ENCODE measurements around the gene SEMA3C. TPM values are rescaled to one million over a fixed set of nuclear protein-coding genes. Genes with fewer than 3 reads are reported as not detected.
A peak's percentile ranks its signal among the peaks of the same experiment; 100 is the strongest.

SEMA3C gene
- total RNA-seq, 1 donor from 2014 or later, result 0.26 TPM

DNA sequence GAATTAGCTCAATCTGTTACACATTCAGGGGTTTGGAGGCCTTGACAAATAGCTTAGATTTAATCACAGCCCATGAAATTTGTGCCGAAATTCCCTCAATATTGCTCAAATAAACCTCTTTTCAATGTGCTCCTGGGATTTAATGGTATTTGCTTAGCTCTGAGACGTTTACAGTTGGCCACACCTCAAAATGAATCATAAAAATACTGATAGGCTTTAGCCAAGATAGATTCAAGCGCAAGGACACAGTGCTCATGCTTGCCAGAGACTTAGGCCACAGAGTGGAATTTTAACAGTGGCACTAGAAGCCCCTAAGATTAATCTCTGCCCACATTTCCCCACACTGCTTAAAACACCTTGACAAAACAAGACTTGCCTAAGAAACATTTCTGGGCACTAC is 2.3 kb upstream of the SEMA3C start:
- H3K27ac Mint-ChIP-seq (ENCODE audit: unreplicated experiment), result no peak overlapping the region
- H3K27me3 Mint-ChIP-seq (ENCODE audit: unreplicated experiment), result peaks cover 2% of the 10 kb centered on the region
- no peaks in the 10 kb centered on the region for H3K36me3 Mint-ChIP-seq (ENCODE audit: low read depth, unreplicated experiment)
- no peak for DNase-seq (ENCODE audit: low spot score)
- H3K9me3 Mint-ChIP-seq (ENCODE audit: unreplicated experiment), result no peaks in the 10 kb centered on the region
- no peak overlapping the region for H3K4me3 Mint-ChIP-seq (ENCODE audit: unreplicated experiment)
- no peak for TF ChIP-seq CTCF (IDR thresholded peaks at IDR 0.05; ENCODE audit: unreplicated experiment)
- H3K4me1 Mint-ChIP-seq (ENCODE audit: unreplicated experiment), result peaks cover 2% of the 10 kb centered on the region

DNA sequence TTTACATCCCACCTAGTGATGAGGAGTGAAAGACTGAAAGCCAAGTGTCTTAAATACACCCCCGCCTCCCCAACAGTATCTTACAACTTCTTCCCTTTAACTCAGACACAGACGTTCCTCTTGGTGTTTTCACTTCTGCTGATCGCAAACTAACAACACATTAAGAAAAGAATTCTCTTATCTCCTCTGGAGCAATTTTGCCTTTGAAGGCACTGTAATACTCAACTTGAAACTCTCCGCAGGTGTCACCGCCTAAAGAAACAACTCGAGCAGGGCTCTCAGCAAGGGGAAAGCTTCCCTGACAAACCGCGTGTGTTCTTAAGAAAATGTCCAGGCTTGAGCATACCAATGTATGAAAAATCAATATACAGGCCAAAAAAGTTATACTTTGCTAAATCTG is 452 bp downstream of the SEMA3C start:
- peaks cover 2% of the 10 kb centered on the region for H3K4me1 Mint-ChIP-seq (ENCODE audit: unreplicated experiment)
- H3K36me3 Mint-ChIP-seq (ENCODE audit: low read depth, unreplicated experiment), result no peaks in the 10 kb centered on the region
- no peaks in the 10 kb centered on the region for H3K9me3 Mint-ChIP-seq (ENCODE audit: unreplicated experiment)
- peaks cover 2% of the 10 kb centered on the region for H3K27me3 Mint-ChIP-seq (ENCODE audit: unreplicated experiment)
- DNase-seq (ENCODE audit: low spot score), result no peak
- no peak overlapping the region for H3K27ac Mint-ChIP-seq (ENCODE audit: unreplicated experiment)
- TF ChIP-seq CTCF (IDR thresholded peaks at IDR 0.05; ENCODE audit: unreplicated experiment), result no peak
- peak overlapping the region; percentile 20 for H3K4me3 Mint-ChIP-seq (ENCODE audit: unreplicated experiment)

- no peak for TF ChIP-seq CTCF (IDR thresholded peaks at IDR 0.05; ENCODE audit: unreplicated experiment)
- Mint-ChIP-seq H3K4me3 (ENCODE audit: unreplicated experiment) (no peak overlapping the region), H3K36me3 (ENCODE audit: low read depth, unreplicated experiment) (no peaks in the 10 kb centered on the region), H3K27ac (ENCODE audit: unreplicated experiment) (no peak overlapping the region), H3K9me3 (ENCODE audit: unreplicated experiment) (no peaks in the 10 kb centered on the region), H3K27me3 (ENCODE audit: unreplicated experiment) (peaks cover 1% of the 10 kb centered on the region), H3K4me1 (ENCODE audit: unreplicated experiment) (peaks cover 2% of the 10 kb centered on the region)
- DNase-seq (ENCODE audit: low spot score), result no peak
These were observed 1.8 kb downstream of the SEMA3C start for GRCh38 chr7:80916770-80917741.

DNA sequence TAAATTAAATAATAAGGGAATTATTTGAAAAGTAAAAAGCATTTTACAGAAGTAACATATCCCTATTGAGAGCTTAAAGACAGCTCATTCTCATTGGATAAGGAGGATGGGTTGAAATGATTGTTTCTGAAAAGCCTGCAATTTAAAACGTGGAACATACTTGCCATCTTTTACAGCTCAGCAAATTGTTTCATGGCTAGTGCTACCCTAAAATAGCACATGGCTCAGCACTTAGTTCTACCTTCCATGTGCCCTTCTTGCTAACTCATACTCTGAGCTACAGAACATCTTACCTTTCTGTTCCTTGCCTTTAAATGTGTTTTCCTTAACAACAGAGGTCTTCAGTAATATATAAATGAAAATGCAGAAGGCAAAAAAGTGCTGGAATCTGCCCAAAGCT is 8.6 kb downstream of the SEMA3C start:
- no peaks in the 10 kb centered on the region for H3K9me3 Mint-ChIP-seq (ENCODE audit: unreplicated experiment)
- H3K27ac Mint-ChIP-seq (ENCODE audit: unreplicated experiment), result no peak overlapping the region
- H3K36me3 Mint-ChIP-seq (ENCODE audit: low read depth, unreplicated experiment), result no peaks in the 10 kb centered on the region
- no peak overlapping the region for H3K4me3 Mint-ChIP-seq (ENCODE audit: unreplicated experiment)
- H3K4me1 Mint-ChIP-seq (ENCODE audit: unreplicated experiment), result no peaks in the 10 kb centered on the region
- TF ChIP-seq CTCF (IDR thresholded peaks at IDR 0.05; ENCODE audit: unreplicated experiment), result no peak
- no peak for DNase-seq (ENCODE audit: low spot score)
- no peaks in the 10 kb centered on the region for H3K27me3 Mint-ChIP-seq (ENCODE audit: unreplicated experiment)

- Mint-ChIP-seq H3K4me1 (ENCODE audit: unreplicated experiment) (no peaks in the 10 kb centered on the region), H3K36me3 (ENCODE audit: low read depth, unreplicated experiment) (no peaks in the 10 kb centered on the region), H3K27ac (ENCODE audit: unreplicated experiment) (no peak overlapping the region), H3K9me3 (ENCODE audit: unreplicated experiment) (no peaks in the 10 kb centered on the region), H3K4me3 (ENCODE audit: unreplicated experiment) (no peak overlapping the region), H3K27me3 (ENCODE audit: unreplicated experiment) (no peaks in the 10 kb centered on the region)
- no peak for TF ChIP-seq CTCF (IDR thresholded peaks at IDR 0.05; ENCODE audit: unreplicated experiment)
- no peak for DNase-seq (ENCODE audit: low spot score)
These were observed 10.5 kb downstream of the SEMA3C start for GRCh38 chr7:80908360-80908797.
